Heart left ventricle (tissue), 13 donors: ENCODE measurements around the gene NPNT.

Experiments
- POLR2A ChIP-seq, 2 donors: fragments of 450-650 bp; IDR thresholded peaks; one replicate each; pipeline ENCODE4 v1.6.1; 2017; ENCODE audit warnings: antibody characterized with exemption in 2 of 2, mild to moderate bottlenecking in 2 of 2, moderate library complexity in 2 of 2
- TF ChIP-seq, protein P1 (sequence below), 12 donors: fragments of 200-600 bp; sonication (generic) in 4 of 12; IDR thresholded peaks; one replicate each; pipeline versions ENCODE4 v1.5.0 to v1.8.0; 2018 to 2022; ENCODE audit warnings: antibody characterized with exemption in 12 of 12, mild to moderate bottlenecking in 5 of 12
- donor health status: ischemic (EF 13 %, LVEDD 7.1; RV severe dilation, severe dysfunction).
- donor health status: DM: no; HTN: yes; CAD: no.
- donor health status: DM: no; HTN: no; CAD: no.
- donor health status: ischemic (EF 25% LVEDD 6.9; RV normal size, moderate dysfunction).
- donor health status: ischemic (EF 25% LVEDD 5.7; RV mildly dilated, moderate dysfunction).
- donor health status: ischemic (EF 35%, LVEDD 5.7; RV mildly dilated, moderate dysfunction).
- donor health status: nonischemic (EF 11% LVEDD 7.7; RV severe dilation, severe dysfunction).
- donor health status: DM: yes; HTN: yes; CAD: no.
- donor health status: PGD.
- donor health status: ischemic (EF 29% LVEDD 5.4; RV normal size, mild dysfunction).
- donor health status: nonischemic (EF 23%, LVEDD 6.1; RV moderate dilation, normal function).

DNA sequence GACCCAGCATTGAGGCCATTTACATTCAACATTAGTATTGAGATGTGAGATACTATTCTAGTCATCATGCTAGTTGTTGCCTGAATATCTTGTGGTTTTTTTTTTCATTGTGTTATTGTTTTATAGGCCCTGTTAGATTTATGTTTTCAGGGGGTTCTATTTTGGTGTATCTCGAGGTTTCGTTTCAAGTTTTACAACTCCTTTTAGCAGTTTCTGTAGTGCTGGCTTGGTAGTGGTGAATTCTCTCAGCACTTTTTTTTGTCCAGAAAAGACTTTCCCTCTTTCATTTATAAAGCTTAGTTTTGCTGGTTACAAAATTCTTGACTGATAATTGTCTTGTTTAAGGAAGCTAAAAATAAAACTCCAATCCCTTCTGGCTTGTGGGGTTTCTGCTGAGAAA, 115.5 kb downstream of the NPNT start:
- no peak for TF ChIP-seq POLR2A (IDR thresholded peaks at IDR 0.05)
- TF ChIP-seq, protein P1, sequence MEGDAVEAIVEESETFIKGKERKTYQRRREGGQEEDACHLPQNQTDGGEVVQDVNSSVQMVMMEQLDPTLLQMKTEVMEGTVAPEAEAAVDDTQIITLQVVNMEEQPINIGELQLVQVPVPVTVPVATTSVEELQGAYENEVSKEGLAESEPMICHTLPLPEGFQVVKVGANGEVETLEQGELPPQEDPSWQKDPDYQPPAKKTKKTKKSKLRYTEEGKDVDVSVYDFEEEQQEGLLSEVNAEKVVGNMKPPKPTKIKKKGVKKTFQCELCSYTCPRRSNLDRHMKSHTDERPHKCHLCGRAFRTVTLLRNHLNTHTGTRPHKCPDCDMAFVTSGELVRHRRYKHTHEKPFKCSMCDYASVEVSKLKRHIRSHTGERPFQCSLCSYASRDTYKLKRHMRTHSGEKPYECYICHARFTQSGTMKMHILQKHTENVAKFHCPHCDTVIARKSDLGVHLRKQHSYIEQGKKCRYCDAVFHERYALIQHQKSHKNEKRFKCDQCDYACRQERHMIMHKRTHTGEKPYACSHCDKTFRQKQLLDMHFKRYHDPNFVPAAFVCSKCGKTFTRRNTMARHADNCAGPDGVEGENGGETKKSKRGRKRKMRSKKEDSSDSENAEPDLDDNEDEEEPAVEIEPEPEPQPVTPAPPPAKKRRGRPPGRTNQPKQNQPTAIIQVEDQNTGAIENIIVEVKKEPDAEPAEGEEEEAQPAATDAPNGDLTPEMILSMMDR (IDR thresholded peaks at IDR 0.05) = no peak
